CD4-positive, alpha-beta T cell (primary cell): ENCODE data around the gene RXRG. TPM values are rescaled to one million over a fixed set of nuclear protein-coding genes. Genes with fewer than 3 reads are reported as not detected.

ENCODE experiments used
- ATAC-seq: fragments of 200-7000 bp; cut with Tn5 transposase; one replicate; pipeline ENCODE4 v1.10.0; 2022; ENCODE audit warnings: mild to moderate bottlenecking; ENCODE audit not compliant: poor library complexity
- CTCF ChIA-PET: fragments of 350-600 bp; sonication (Branson Sonifier 250); formaldehyde crosslinking; loops from one replicate; lab custom pipeline; 2021; ENCODE audit warnings: antibody characterized with exemption, inconsistent platforms; lab: Charles Lee
- POLR2A ChIA-PET: fragments of 350-600 bp; sonication (Branson Sonifier 250); formaldehyde crosslinking; loops from one replicate; lab custom pipeline; 2021; ENCODE audit warnings: antibody characterized with exemption, inconsistent platforms; lab: Charles Lee
- DNase-seq, 14 experiments: peaks; one replicate each; pipeline ENCODE4 v3.0.0-alpha.2; 2013 to 2020; ENCODE audit warnings: mixed read lengths in 2 of 14
- H3K27ac ChIP-seq, 2 donors: one replicate each; pipeline versions ENCODE4 v1.5.1 to v1.7.0; 2013; ENCODE audit warnings: low read length in 2 of 2, low read depth in 1 of 2, mild to moderate bottlenecking in 1 of 2
- H3K27me3 ChIP-seq, 2 experiments: 1 replicate in 1 of 2; 2 replicates in 1 of 2; pipeline versions ENCODE4 v1.6.1 to v1.7.0; 2013; ENCODE audit warnings: low read length in 2 of 2, control low read depth in 1 of 2, mild to moderate bottlenecking in 1 of 2, moderate library complexity in 1 of 2; ENCODE audit not compliant: insufficient read depth in 2 of 2, control insufficient read depth in 1 of 2
- H3K36me3 ChIP-seq: one replicate; pipeline ENCODE4 v1.6.1; 2013; ENCODE audit warnings: low read length, control low read depth; ENCODE audit not compliant: insufficient read depth
- H3K4me1 ChIP-seq: one replicate; pipeline ENCODE4 v1.6.1; 2013; ENCODE audit warnings: low read length, control low read depth; ENCODE audit not compliant: insufficient read depth
- H3K4me3 ChIP-seq: one replicate; pipeline ENCODE4 v1.5.1; 2013; ENCODE audit warnings: mild to moderate bottlenecking, low read length, moderate library complexity
- H3K9me3 ChIP-seq, 2 experiments: 1 replicate in 1 of 2; 2 replicates in 1 of 2; pipeline versions ENCODE4 v1.6.1 to v1.7.0; 2013; ENCODE audit warnings: low read length in 2 of 2, mild to moderate bottlenecking in 2 of 2, control low read depth in 1 of 2, moderate library complexity in 1 of 2; ENCODE audit not compliant: control insufficient read depth in 1 of 2, insufficient read depth in 1 of 2
- H3K27ac Mint-ChIP-seq: one replicate; pipeline ENCODE4 v1.8.0; 2020; ENCODE audit warnings: mixed read lengths
- H3K27me3 Mint-ChIP-seq: one replicate; pipeline ENCODE4 v1.8.0; 2021; ENCODE audit warnings: mixed read lengths
- H3K36me3 Mint-ChIP-seq: one replicate; pipeline ENCODE4 v1.8.0; 2021; ENCODE audit warnings: low read depth, mixed read lengths
- H3K4me1 Mint-ChIP-seq: one replicate; pipeline ENCODE4 v1.8.0; 2021; ENCODE audit warnings: low read depth, mixed read lengths
- H3K4me3 Mint-ChIP-seq: one replicate; pipeline ENCODE4 v1.8.0; 2020; ENCODE audit warnings: mild to moderate bottlenecking, mixed read lengths
- H3K9me3 Mint-ChIP-seq: one replicate; pipeline ENCODE4 v1.8.0; 2020; ENCODE audit warnings: mixed read lengths
- intact Hi-C, 2 experiments: fragments of 100-400 bp; cut with DNase I in 1 of 2; cut with micrococcal nuclease in 1 of 2; formaldehyde crosslinking; loops; one replicate each; pipeline versions ENCODE4 v1.15.1 to v1.9.0; 2023 to 2025; cut with DNase I, micrococcal nuclease
- total RNA-seq, 174 experiments: library from RNA in 2 of 174; stranded (reverse) in 2 of 174; gene quantifications; one replicate each; pipeline ENCODE4 v1.2.3 and lab custom pipeline; 2021 to 2026
- TF ChIP-seq, protein P1 (sequence below): fragments of 200-600 bp; IDR thresholded peaks from one replicate; pipeline ENCODE4 v1.8.0; 2022; ENCODE audit warnings: antibody characterized with exemption, mild to moderate bottlenecking

The RXRG gene
- total RNA-seq, 2 experiments from 2014 or later = not detected

DNA sequence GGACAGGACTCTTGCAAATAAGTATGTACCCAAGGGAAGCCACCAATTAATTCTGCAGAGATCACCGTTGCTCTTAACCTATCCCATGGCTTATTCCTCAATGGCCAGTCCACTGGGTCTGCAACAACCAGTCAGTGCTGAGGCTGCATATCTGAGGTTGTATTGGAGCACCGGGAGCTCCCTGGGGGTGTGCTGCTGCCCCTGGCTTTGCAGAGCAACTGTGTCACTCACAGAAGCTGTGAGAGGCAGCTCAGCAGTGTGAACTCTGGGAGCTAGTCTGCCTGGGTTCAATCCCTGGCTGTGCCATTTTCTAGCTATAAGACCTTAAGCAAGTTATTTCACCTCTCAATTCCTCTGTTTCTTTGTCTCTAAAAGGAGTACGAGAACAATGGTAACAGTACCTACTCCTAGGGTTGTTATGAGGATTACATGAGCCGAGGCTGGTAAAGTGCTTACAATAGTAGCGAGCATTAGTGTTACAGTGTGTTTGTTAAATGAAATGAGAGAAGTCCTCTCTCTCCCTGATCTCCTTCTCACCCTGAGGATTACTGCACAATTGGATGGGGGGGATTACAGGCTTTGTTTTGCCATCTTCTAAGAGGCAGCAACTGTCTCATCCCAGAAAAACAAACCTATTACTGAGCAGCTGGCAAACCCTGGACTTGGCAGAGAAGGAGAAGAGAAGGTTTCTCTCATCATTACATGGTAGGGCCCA, 3.6 kb downstream of the RXRG start:
- Mint-ChIP-seq H3K36me3 (no peaks in the 10 kb centered on the region), H3K27ac (no peak overlapping the region), H3K27me3 (peaks cover 38% of the 10 kb centered on the region), H3K9me3 (no peaks in the 10 kb centered on the region), H3K4me3 (no peak overlapping the region), H3K4me1 (no peaks in the 10 kb centered on the region)
- no peak for ATAC-seq
- Histone ChIP-seq H3K4me3 (no peak overlapping the region), H3K9me3 (no peaks in the 10 kb centered on the region), H3K4me1 (peaks cover 17% of the 10 kb centered on the region), H3K36me3 (no peaks in the 10 kb centered on the region), H3K27me3 (peaks cover 40 to 54% of the 10 kb centered on the region in 2 experiments), H3K27ac (no peak overlapping the region)
- TF ChIP-seq, protein P1, sequence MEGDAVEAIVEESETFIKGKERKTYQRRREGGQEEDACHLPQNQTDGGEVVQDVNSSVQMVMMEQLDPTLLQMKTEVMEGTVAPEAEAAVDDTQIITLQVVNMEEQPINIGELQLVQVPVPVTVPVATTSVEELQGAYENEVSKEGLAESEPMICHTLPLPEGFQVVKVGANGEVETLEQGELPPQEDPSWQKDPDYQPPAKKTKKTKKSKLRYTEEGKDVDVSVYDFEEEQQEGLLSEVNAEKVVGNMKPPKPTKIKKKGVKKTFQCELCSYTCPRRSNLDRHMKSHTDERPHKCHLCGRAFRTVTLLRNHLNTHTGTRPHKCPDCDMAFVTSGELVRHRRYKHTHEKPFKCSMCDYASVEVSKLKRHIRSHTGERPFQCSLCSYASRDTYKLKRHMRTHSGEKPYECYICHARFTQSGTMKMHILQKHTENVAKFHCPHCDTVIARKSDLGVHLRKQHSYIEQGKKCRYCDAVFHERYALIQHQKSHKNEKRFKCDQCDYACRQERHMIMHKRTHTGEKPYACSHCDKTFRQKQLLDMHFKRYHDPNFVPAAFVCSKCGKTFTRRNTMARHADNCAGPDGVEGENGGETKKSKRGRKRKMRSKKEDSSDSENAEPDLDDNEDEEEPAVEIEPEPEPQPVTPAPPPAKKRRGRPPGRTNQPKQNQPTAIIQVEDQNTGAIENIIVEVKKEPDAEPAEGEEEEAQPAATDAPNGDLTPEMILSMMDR = no peak
- DNase-seq = no peak
- ChIA-PET CTCF (no interaction called here), POLR2A (no interaction called here)
- intact Hi-C loops = no loop called here

DNA sequence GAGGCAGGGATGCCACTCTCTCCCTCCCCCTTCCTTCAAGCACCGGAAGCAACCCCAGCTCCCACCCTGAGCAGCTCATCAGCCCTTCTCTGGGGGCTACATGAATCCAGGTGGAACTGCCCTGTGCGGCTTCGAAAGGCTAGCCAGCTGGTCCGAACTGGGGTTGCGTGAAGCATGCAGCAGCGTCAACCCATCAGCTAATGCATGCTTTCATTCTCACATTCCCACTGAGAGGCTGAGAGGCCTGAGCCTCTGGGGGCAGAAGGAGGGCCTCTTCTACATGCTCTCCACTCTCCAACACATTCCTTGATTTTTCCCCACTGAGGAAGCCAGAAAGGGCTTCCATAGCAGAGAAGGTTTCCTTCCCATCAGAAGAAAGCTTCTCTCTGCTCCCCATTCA, 5.6 kb downstream of the RXRG start:
- Mint-ChIP-seq H3K4me3 (no peak overlapping the region), H3K27ac (no peak overlapping the region), H3K4me1 (no peaks in the 10 kb centered on the region), H3K9me3 (no peaks in the 10 kb centered on the region), H3K36me3 (no peaks in the 10 kb centered on the region), H3K27me3 (peaks cover 38% of the 10 kb centered on the region)
- TF ChIP-seq, protein P1 = no peak
- no peak for ATAC-seq
- Histone ChIP-seq H3K4me3 (no peak overlapping the region), H3K4me1 (peaks cover 7% of the 10 kb centered on the region), H3K27me3 (peaks cover 22 to 35% of the 10 kb centered on the region in 2 experiments), H3K36me3 (no peaks in the 10 kb centered on the region), H3K9me3 (no peaks in the 10 kb centered on the region), H3K27ac (no peak overlapping the region)
- intact Hi-C loops = no loop called here
- ChIA-PET POLR2A (no interaction called here), CTCF (no interaction called here)
- DNase-seq = no peak

DNA sequence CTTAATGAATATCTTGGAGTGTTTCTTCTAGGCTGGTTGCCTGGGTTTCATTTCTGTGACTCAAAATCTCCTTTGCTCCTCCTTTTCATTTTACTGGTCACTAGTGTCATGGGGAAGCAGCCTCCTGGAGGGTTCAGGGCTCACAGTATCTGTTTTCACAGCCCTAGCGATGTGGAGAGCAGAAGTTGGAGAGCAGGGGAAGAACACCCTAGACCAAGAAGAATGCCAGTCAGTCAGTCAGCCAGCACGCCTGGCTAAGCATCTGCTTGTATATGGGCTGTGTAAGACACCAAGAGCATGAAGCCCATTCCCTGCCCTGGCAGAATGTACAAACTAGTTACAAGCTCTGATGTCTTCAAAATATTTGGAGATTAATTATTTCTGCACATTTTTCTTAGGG, 7.9 kb downstream of the RXRG start:
- Mint-ChIP-seq H3K9me3 (no peaks in the 10 kb centered on the region), H3K4me1 (no peaks in the 10 kb centered on the region), H3K4me3 (no peak overlapping the region), H3K27me3 (peaks cover 33% of the 10 kb centered on the region), H3K27ac (no peak overlapping the region), H3K36me3 (no peaks in the 10 kb centered on the region)
- Histone ChIP-seq H3K4me3 (no peak overlapping the region), H3K4me1 (no peaks in the 10 kb centered on the region), H3K9me3 (no peaks in the 10 kb centered on the region), H3K36me3 (no peaks in the 10 kb centered on the region), H3K27ac (no peak overlapping the region), H3K27me3 (peaks cover 7 to 12% of the 10 kb centered on the region in 2 experiments)
- intact Hi-C loops = no loop called here
- no peak for DNase-seq
- no peak for ATAC-seq
- TF ChIP-seq, protein P1 = no peak
- ChIA-PET POLR2A (no interaction called here), CTCF (no interaction called here)
